Spleen (tissue), 7 donors: ENCODE measurements around the gene RNF141.

Experiments
- POLR2A ChIP-seq, 3 donors: fragments of 450-650 bp; IDR thresholded peaks; one replicate each; pipeline ENCODE4 v1.5.1; 2017; ENCODE audit warnings: antibody characterized with exemption in 3 of 3, mild to moderate bottlenecking in 1 of 3
- TF ChIP-seq, protein P1 (sequence below), 11 experiments: fragments of 200-600 bp in 7 of 11; fragments of 450-650 bp in 4 of 11; sonication (generic) in 4 of 11; IDR thresholded peaks in 8 of 11; conservative IDR thresholded peaks in 3 of 11; 1 replicate in 7 of 11; 2 replicates in 4 of 11; pipeline versions ENCODE4 v1.4.0 to v1.8.0; 2016 to 2021; ENCODE audit warnings: antibody characterized with exemption in 11 of 11, inconsistent platforms in 4 of 11, mild to moderate bottlenecking in 1 of 11
- donor health status: DM: no; HTN: no; CAD: no; lungs with moderate emphysema.
- donor health status: DM: no; HTN: no; CAD: no.
- donor health status: DM: no; HTN: no; CAD: no.

DNA sequence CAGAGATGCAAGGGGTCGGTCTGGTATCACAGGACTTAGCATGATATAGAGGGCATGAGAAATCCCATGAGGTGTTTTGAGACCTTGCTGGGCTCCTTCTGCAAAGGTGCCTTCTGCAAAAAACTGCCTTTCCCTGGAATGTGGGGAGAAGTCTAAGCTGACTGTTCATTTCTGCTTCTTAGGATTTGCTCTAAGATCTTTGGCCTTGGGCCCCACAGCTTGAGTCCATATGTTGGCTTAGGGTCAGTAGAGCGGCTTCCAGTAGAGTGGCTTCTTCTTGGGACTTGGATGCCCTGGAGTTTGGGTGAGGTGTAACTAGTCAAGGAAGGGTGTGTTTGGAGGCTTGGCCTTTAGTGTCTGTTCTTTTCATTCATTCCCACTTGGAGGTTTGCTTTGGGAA is 48.9 kb downstream of the RNF141 start:
- TF ChIP-seq, protein P1, sequence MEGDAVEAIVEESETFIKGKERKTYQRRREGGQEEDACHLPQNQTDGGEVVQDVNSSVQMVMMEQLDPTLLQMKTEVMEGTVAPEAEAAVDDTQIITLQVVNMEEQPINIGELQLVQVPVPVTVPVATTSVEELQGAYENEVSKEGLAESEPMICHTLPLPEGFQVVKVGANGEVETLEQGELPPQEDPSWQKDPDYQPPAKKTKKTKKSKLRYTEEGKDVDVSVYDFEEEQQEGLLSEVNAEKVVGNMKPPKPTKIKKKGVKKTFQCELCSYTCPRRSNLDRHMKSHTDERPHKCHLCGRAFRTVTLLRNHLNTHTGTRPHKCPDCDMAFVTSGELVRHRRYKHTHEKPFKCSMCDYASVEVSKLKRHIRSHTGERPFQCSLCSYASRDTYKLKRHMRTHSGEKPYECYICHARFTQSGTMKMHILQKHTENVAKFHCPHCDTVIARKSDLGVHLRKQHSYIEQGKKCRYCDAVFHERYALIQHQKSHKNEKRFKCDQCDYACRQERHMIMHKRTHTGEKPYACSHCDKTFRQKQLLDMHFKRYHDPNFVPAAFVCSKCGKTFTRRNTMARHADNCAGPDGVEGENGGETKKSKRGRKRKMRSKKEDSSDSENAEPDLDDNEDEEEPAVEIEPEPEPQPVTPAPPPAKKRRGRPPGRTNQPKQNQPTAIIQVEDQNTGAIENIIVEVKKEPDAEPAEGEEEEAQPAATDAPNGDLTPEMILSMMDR (IDR thresholded peaks at IDR 0.05 in 8 of 11, conservative IDR thresholded peaks at IDR 0.05 in 3 of 11): no peak
- TF ChIP-seq POLR2A (IDR thresholded peaks at IDR 0.05): no peak
